T-cell (primary cell): Measurements from ENCODE around the gene TLE2. TPM values are rescaled to one million over a fixed set of nuclear protein-coding genes. Genes with fewer than 3 reads are reported as not detected.
"Not testable (repeated sequence)": the region's sequence is repeated elsewhere in the genome, so short reads cannot be mapped to it uniquely, and the experiment has no call there.

ENCODE experiments used
- ATAC-seq, 4 experiments: fragments of 200-7000 bp in 3 of 4; fragments of 150-1000 bp in 1 of 4; cut with Tn5 transposase; replicated peaks in 1 of 4; 1 replicate in 3 of 4; 2 replicates in 1 of 4; pipeline ENCODE4 v1.10.0; 2021; ENCODE audit warnings: moderate library complexity in 3 of 4, mild to moderate bottlenecking in 2 of 4, moderate number of reproducible peaks in 1 of 4
- CTCF ChIA-PET, 2 donors: fragments of 300-600 bp; sonication (Branson Sonifier 250); formaldehyde crosslinking; loops; one replicate each; lab custom pipeline; 2022; ENCODE audit warnings: antibody characterized with exemption in 2 of 2; lab: Charles Lee
- POLR2A ChIA-PET, 2 donors: fragments of 300-600 bp; sonication (Branson Sonifier 250); formaldehyde crosslinking; loops; one replicate each; lab custom pipeline; 2022; ENCODE audit warnings: antibody characterized with exemption in 2 of 2; lab: Charles Lee
- DNase-seq, 35 experiments: peaks; one replicate each; pipeline versions ENCODE4 v3.0.0 to v3.0.0-alpha.2; 2013 to 2023
- H3K27ac ChIP-seq: one replicate; pipeline ENCODE4 v1.5.1; 2013; ENCODE audit warnings: low read length
- H3K27me3 ChIP-seq, 2 experiments: replicated peaks in 1 of 2; 1 replicate in 1 of 2; 2 replicates in 1 of 2; pipeline versions ENCODE4 v1.6.1 to v1.7.0; 2013; ENCODE audit warnings: low read length in 1 of 2, mixed read lengths in 1 of 2; ENCODE audit not compliant: control insufficient read depth in 2 of 2, insufficient read depth in 2 of 2; ENCODE audit errors: extremely low read depth in 1 of 2
- H3K36me3 ChIP-seq, 2 donors: 1 replicate in 1 of 2; 2 replicates in 1 of 2; pipeline versions ENCODE4 v1.6.1 to v1.7.0; 2013; ENCODE audit warnings: low read length in 1 of 2; ENCODE audit not compliant: control insufficient read depth in 2 of 2, insufficient read depth in 1 of 2; ENCODE audit errors: extremely low read depth in 1 of 2
- H3K4me1 ChIP-seq, 2 experiments: 1 replicate in 1 of 2; 2 replicates in 1 of 2; pipeline versions ENCODE4 v1.6.1 to v1.7.0; 2013; ENCODE audit warnings: low read length in 2 of 2, mixed read lengths in 1 of 2; ENCODE audit not compliant: insufficient read depth in 2 of 2, control insufficient read depth in 1 of 2; ENCODE audit errors: extremely low read depth in 1 of 2
- H3K4me3 ChIP-seq, 2 donors: 1 replicate in 1 of 2; 2 replicates in 1 of 2; pipeline versions ENCODE4 v1.5.1 to v1.7.0; 2013; ENCODE audit warnings: mild to moderate bottlenecking in 2 of 2, low read length in 1 of 2, moderate library complexity in 1 of 2; ENCODE audit not compliant: control insufficient read depth in 1 of 2; ENCODE audit errors: extremely low read depth in 1 of 2
- H3K9me3 ChIP-seq: 2 replicates; pipeline ENCODE4 v1.7.0; 2013
- H3K27ac Mint-ChIP-seq, 2 donors: one replicate each; pipeline ENCODE4 v1.8.0; 2020 to 2021; ENCODE audit warnings: mild to moderate bottlenecking in 2 of 2, mixed read lengths in 2 of 2
- H3K27me3 Mint-ChIP-seq, 2 donors: one replicate each; pipeline ENCODE4 v1.8.0; 2021 to 2022; ENCODE audit warnings: mixed read lengths in 2 of 2
- H3K36me3 Mint-ChIP-seq: one replicate; pipeline ENCODE4 v1.8.0; 2021; ENCODE audit warnings: mixed read lengths
- H3K4me1 Mint-ChIP-seq, 3 donors: one replicate each; pipeline ENCODE4 v1.8.0; 2020 to 2022; ENCODE audit warnings: mixed read lengths in 3 of 3, mild to moderate bottlenecking in 1 of 3
- H3K4me3 Mint-ChIP-seq, 3 donors: one replicate each; pipeline ENCODE4 v1.8.0; 2020 to 2022; ENCODE audit warnings: mild to moderate bottlenecking in 3 of 3, mixed read lengths in 3 of 3, moderate library complexity in 3 of 3
- H3K9me3 Mint-ChIP-seq, 3 donors: one replicate each; pipeline ENCODE4 v1.8.0; 2020 to 2022; ENCODE audit warnings: mixed read lengths in 3 of 3
- WGBS: methylation state at CpG from one replicate; pipeline ENCODE4 v1.1.5; 2013; ENCODE audit warnings: missing lambda C conversion rate; ENCODE audit not compliant: insufficient coverage; 5-methylcytosine and 5-hydroxymethylcytosine counted together
- total RNA-seq, 35 experiments: library from RNA in 6 of 35; stranded (reverse) in 6 of 35; fragments of 120-200 nt in 1 of 35; gene quantifications; one replicate each; pipeline versions ENCODE4 v1.2.1 to v1.2.4 and lab custom pipeline; 2013 to 2026

TLE2 gene
- total RNA-seq, 5 donors from 2014 or later (not counting 1 experiment from before 2014, with no cell fraction given): 16.7 to 29.7 (median 21.5) TPM

DNA sequence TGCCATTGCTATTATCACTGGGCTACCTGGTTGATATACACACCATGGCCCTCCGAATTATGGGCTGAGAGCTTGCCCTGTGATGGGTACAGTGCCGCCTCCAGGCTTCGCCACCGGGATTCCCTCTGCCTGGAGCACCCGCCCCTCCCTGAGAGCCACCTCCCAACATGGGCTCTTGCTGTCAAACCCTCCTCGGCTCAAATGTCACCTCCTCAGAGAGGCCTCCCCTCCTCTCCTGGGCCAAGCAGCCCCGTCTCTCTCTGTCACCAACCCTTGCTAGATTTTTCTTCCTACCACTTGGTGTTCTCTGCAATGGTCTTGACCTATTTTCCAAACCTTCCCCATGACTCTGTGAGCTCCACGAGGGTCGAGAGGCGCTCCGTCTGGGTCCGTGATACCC, 12.2 kb upstream of the TLE2 start:
- POLR2A ChIA-PET: interaction anchor here in 1 of 2 donors (0.7 kb wide), 1 partner anchor 1278 kb away, joined by 7 read pairs; no protein-coding TSS in a partner anchor
- no peak for ATAC-seq
- H3K36me3 Mint-ChIP-seq: no peaks in the 10 kb centered on the region
- Histone ChIP-seq H3K9me3 (no peaks in the 10 kb centered on the region), H3K4me3 (no peak overlapping the region), H3K27me3 (peaks cover 0 to 5% of the 10 kb centered on the region in 2 experiments), H3K4me1 (peaks cover 7 to 31% of the 10 kb centered on the region in 2 experiments), H3K27ac (no peak overlapping the region), H3K36me3 (no peaks in the 10 kb centered on the region)
- peak overlapping the region in 1 of 2 donors; percentile 22 for H3K27ac Mint-ChIP-seq
- peaks cover 16 to 45% (median 25%) of the 10 kb centered on the region in 3 donors for H3K4me1 Mint-ChIP-seq
- no peak for DNase-seq
- WGBS: 89% methylated on average over 11 of the region's 12 CpGs
- peak overlapping the region in 1 of 3 donors; percentile 12 for H3K4me3 Mint-ChIP-seq
- CTCF ChIA-PET: no interaction called here
- H3K9me3 Mint-ChIP-seq: no peaks in the 10 kb centered on the region
- no peaks in the 10 kb centered on the region for H3K27me3 Mint-ChIP-seq

DNA sequence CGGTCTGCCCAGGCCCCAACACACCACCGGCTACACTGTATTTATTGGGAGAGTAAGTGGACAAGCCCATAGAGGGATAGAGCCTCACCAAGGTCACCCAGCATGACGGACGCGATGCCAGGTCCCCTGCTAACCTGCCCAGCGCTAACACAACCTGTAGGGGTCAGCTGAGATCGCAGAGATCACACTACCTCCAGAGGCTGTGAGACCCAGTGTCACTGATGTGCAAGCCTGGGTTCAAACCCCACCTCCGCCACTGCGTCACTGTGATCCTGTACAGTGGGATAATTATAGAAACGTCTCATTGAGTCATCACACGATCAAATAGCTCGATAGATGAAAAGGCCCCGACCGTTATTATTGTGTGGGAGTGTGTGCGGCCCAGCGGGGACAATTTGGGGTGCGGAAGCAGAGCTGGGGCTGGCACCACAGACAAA, 10.6 kb upstream of the TLE2 start:
- CTCF ChIA-PET: no interaction called here
- Histone ChIP-seq H3K4me1 (peaks cover 12 to 37% of the 10 kb centered on the region in 2 experiments), H3K27me3 (peaks cover 0 to 5% of the 10 kb centered on the region in 2 experiments), H3K9me3 (no peaks in the 10 kb centered on the region), H3K4me3 (no peak overlapping the region), H3K36me3 (no peaks in the 10 kb centered on the region), H3K27ac (no peak overlapping the region)
- Mint-ChIP-seq H3K9me3 (no peaks in the 10 kb centered on the region), H3K36me3 (no peaks in the 10 kb centered on the region), H3K27me3 (no peaks in the 10 kb centered on the region), H3K27ac (peak overlapping the region; percentile 71 to 75), H3K4me3 (no peak overlapping the region), H3K4me1 (peaks cover 25 to 54% (median 30%) of the 10 kb centered on the region in 3 donors)
- ATAC-seq (no peak), DNase-seq (no peak)
- POLR2A ChIA-PET: interaction anchor here (0.6 to 0.7 kb wide), 3 partner anchors 15 to 75 kb away, joined by 3 to 6 read pairs (median 4); no protein-coding TSS in a partner anchor
- 69% methylated on average over 3 of the region's 17 CpGs for WGBS

DNA sequence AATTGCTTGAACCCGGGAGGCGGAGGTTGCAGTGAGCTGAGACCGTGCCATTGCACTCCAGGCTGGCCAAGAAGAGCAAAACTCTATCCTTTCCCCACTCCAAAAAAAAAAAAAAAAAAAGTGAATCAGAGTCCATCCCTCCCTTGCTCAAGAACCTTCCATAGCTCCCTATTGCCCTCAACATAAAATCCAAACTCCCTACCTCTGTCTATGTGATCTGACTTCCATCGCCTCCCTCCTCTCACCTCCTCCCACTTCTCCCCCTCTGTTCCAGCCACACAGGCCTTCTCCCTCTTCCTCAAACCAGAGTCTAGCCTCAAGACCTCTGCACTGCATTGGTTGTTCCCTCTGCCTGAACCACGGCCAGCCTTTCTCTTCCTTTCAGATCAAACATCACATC, 10.0 kb upstream of the TLE2 start:
- peaks cover 16 to 43% of the 10 kb centered on the region in 2 experiments for H3K4me1 ChIP-seq
- Mint-ChIP-seq H3K4me1 (peaks cover 30 to 54% (median 32%) of the 10 kb centered on the region in 3 donors), H3K27ac (peak overlapping the region; percentile 71 to 75), H3K4me3 (no peak overlapping the region), H3K9me3 (no peaks in the 10 kb centered on the region), H3K36me3 (no peaks in the 10 kb centered on the region), H3K27me3 (no peaks in the 10 kb centered on the region)
- WGBS: 93% methylated on average over 3 of the region's 5 CpGs
- CTCF ChIA-PET: interaction anchor here in 1 of 2 donors (0.7 kb wide), 1 partner anchor 318 kb away, joined by 5 read pairs; no protein-coding TSS in a partner anchor
- no peaks in the 10 kb centered on the region for H3K9me3 ChIP-seq
- ATAC-seq (no peak), DNase-seq (no peak)
- no peak overlapping the region for H3K4me3 ChIP-seq
- no peaks in the 10 kb centered on the region for H3K36me3 ChIP-seq
- H3K27me3 ChIP-seq: peaks cover 0 to 5% of the 10 kb centered on the region in 2 experiments
- H3K27ac ChIP-seq: no peak overlapping the region
- POLR2A ChIA-PET: interaction anchor here (0.6 to 0.7 kb wide), 4 partner anchors 16 to 76 kb away, joined by 3 to 9 read pairs (median 5); no protein-coding TSS in a partner anchor

DNA sequence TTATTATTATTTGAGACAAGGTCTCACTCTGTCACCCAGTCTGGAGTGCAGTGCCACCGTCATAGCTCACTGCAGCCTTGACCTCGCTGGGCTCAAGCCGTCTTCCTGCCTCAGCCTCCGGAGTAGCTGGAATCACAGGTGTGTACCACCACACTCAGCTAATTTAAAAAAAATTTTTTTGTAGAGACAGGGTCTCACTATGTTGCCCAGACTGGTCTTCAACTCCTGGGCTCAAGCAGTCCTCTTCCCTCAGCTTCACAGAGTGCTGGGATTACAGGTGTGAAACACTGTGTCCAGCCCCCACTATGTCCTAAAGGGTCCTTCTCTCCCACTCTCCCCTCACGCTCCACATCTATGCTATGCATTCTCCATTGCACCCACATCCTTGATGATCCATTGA, 9.1 kb upstream of the TLE2 start:
- no peak overlapping the region for H3K4me3 Mint-ChIP-seq
- no peaks in the 10 kb centered on the region for H3K27me3 Mint-ChIP-seq
- H3K36me3 ChIP-seq: no peaks in the 10 kb centered on the region
- H3K4me1 Mint-ChIP-seq: peaks cover 31 to 60% (median 35%) of the 10 kb centered on the region in 3 donors
- H3K4me3 ChIP-seq: no peak overlapping the region
- DNase-seq (no peak), ATAC-seq (no peak)
- 84% methylated on average over 4 of the region's 5 CpGs for WGBS
- H3K27ac ChIP-seq: no peak overlapping the region
- peaks cover 0 to 5% of the 10 kb centered on the region in 2 experiments for H3K27me3 ChIP-seq
- H3K9me3 ChIP-seq: no peaks in the 10 kb centered on the region
- H3K4me1 ChIP-seq: peaks cover 16 to 43% of the 10 kb centered on the region in 2 experiments
- H3K27ac Mint-ChIP-seq: peak overlapping the region in 1 of 2 donors; percentile 6
- POLR2A ChIA-PET: no interaction called here
- H3K36me3 Mint-ChIP-seq: no peaks in the 10 kb centered on the region
- CTCF ChIA-PET: interaction anchor here in 1 of 2 donors (0.5 kb wide), 1 partner anchor 1378 kb away, joined by 5 read pairs; no protein-coding TSS in a partner anchor
- H3K9me3 Mint-ChIP-seq: no peaks in the 10 kb centered on the region

DNA sequence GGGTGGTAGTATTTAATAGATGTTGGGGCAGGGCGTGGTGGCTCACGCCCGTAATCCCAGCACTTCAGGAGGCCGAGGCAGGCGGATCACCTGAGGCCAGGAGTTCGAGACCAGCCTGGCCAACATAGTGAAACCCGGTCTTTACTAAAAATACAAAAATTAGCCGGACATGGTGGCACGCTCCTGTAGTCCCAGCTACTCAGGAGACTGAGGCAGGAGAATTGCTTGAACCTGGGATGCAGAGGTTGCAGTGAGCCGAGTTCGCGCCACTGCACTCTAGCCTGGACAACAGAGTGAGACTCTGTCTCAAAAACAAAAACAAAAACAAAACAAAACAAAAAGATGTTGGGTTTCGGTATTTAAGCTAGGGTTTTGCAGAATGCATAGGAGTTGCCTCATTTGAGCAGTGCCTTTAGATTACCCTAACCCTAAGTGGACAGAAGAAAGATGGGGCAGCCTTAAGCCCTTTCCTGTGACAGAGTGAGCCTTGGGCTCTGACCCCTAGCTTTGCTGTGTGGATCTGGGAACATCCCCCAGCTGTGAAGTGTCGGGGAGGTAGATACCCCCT, 8.0 kb upstream of the TLE2 start:
- H3K4me3 ChIP-seq, ATAC-seq, H3K9me3 Mint-ChIP-seq: not testable (repeated sequence)

More for the DNA sequence above, 8.0 kb upstream of the TLE2 start:
- H3K4me1 ChIP-seq: peaks cover 11 to 34% of the 10 kb centered on the region in 2 experiments
- H3K27ac Mint-ChIP-seq: peak overlapping the region in 1 of 2 donors; percentile 55
- POLR2A ChIA-PET: interaction anchor here in 1 of 2 donors (0.6 kb wide), 1 partner anchor 86 kb away, joined by 3 read pairs; no protein-coding TSS in a partner anchor
- H3K4me1 Mint-ChIP-seq: peaks cover 26 to 52% (median 29%) of the 10 kb centered on the region in 3 donors
- not testable (repeated sequence) for H3K36me3 Mint-ChIP-seq, H3K27me3 ChIP-seq, H3K36me3 ChIP-seq, H3K27me3 Mint-ChIP-seq, DNase-seq, H3K27ac ChIP-seq, H3K9me3 ChIP-seq
- H3K4me3 Mint-ChIP-seq: peak overlapping the region; percentile 60 to 91 (median 84)
- WGBS: 94% methylated on average over 12 of the region's 14 CpGs
- CTCF ChIA-PET: interaction anchor here in 1 of 2 donors (0.9 to 1.4 kb wide), 2 partner anchors 16 to 1768 kb away, joined by 3 to 4 read pairs; no protein-coding TSS in a partner anchor
